HG03571 (cell line): Measurements from ENCODE around the gene TTC33.

Experiments
- ATAC-seq: cut with Tn5 transposase; IDR thresholded peaks from one replicate; pipeline ENCODE4 v1.9.1; 2021; ENCODE audit not compliant: unreplicated experiment

TTC33 gene

DNA sequence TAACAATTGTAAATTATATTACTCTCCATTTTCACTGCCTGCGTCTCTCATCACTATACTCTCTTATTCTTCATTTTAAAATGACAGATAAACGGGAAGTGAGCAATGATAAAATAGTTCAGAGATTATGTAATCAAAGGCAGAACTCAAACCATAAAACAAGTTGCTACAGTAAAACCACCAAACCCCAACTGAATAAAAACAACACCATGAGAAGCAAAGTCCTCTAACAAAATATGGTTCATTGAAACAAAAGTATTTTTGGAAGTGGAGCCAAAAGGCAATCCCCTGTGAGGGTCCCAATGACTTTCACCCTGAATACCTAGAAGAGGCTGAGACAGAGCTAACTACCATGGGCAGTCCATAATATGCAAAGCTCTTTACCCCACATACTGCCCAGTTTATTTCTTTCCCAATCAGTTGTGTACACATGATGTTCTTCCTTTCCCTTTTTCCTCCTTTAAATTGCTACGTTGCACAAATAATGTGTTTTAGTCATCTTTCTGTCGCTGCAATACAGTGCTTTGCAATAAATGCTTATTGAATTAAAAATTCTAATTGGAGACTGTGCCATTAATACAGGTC lies 140.1 kb downstream of the TTC33 start:
- no peak for ATAC-seq

GRCh38 chr5:40614923-40615585 lies 140.7 kb downstream of the TTC33 start:
- ATAC-seq, result no peak

GRCh38 chr5:40614466-40614865 lies 141.3 kb downstream of the TTC33 start:
- no peak for ATAC-seq

DNA sequence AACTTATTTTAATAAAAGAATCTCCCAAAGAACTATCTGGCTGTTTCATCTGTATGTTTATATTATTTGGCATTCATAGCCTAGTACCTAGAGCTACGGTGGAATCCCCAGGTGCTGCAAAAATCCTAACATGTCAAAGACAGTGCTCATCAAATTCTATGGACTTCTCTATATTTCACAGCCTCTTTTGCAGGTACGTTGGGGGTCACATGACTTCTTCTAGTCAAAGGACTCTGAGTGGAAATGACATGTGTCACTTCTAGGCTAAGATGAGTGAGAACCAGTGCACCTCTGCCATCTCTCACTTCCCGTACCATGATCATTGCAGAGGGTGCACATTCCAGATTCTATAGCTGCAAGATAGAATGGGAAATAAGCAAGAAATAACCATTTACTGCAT lies 148.6 kb downstream of the TTC33 start:
- ATAC-seq, result no peak

- no peak for ATAC-seq
Observed at GRCh38 chr5:40606077-40606765, 149.5 kb downstream of the TTC33 start.

- no peak for ATAC-seq
Observed at GRCh38 chr5:40605295-40605958, 150.3 kb downstream of the TTC33 start.

GRCh38 chr5:40603378-40603777 lies 152.4 kb downstream of the TTC33 start:
- ATAC-seq, result no peak

DNA sequence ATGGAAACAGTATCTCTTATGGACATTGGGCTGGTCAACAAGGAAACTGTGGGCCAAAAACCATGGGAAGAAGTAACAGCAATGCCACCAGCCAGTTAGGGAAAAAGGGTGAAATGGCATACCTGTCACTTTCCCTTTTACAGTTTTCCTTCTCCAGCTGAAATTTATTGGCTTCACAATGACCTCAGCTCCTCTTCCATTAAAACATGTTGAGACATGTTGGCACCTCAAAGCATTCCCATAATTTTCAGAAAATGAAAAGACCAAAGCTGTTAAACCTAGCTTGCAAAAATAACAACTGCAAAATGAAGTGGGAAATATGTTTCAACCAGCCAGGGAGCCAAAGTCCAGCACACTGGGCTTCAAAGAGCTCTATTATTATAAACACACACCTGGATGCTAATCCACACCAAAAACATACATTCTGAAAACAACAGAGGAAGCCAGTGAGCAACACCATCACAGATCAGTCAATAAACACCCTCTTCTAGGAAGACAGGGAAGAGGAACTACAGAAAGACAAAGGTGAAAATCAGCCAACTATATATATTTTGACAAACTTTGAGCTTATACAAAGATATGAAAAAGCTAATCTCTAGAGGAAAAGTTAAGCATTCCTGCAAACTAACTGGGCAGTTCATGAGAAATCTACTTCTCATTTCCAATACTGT lies 154.4 kb downstream of the TTC33 start:
- no peak for ATAC-seq

DNA sequence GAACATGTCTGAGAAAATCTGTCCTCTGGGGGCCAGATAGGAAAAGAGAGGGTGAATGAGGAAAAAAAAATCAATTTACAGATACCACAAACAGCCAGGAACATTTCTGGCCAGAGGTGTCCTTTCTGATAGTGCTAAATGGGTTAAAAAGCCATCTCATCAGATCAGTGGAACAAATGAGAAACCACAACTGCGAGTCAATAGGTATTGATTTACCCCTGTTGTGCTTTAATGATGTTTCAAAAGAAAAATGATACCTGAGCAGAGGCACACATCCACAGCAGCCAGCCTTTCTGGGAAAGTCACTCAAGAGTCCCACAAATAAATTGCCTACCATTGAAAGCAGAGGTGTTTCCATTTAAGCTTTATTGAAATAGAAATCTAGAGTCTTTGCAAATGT lies 155.4 kb downstream of the TTC33 start:
- no peak for ATAC-seq

- no peak for ATAC-seq
Observed at GRCh38 chr5:40599676-40600075, 156.1 kb downstream of the TTC33 start.

- ATAC-seq, result no peak
Observed at GRCh38 chr5:40594811-40595210, 160.9 kb downstream of the TTC33 start.

DNA sequence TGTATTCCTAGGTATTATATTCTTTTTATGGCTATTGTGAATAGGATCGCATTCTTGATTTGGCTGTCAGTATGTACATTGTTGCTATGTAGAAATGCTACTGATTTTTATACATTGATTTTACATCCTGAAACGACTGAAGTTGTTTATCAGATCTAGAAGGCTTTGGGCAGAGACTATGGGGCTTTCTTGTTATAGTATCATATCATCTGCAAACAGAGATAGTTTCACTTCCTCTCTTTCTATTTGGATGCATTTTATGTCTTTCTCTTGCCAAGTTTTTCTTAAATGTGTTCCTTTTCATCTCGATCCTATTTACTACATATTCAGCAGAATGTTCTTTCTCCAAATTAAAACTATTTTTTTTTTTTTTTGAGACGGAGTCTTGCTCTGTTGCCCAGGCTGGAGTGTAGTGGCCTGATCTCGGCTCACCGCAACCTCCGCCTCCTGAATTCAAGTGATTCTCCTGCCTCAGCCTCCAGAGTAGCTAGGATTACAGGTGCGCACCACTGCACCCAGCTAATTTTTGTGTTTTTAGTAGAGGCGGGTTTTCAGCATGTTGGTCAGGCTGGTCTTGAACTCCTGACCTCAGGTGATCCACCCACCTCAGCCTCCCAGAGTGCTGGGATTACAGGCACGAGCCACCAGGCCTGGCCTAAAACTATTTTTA lies 163.9 kb downstream of the TTC33 start:
- peak; percentile 87 for ATAC-seq

GRCh38 chr5:40587376-40587775 lies 168.4 kb downstream of the TTC33 start:
- ATAC-seq, result no peak

DNA sequence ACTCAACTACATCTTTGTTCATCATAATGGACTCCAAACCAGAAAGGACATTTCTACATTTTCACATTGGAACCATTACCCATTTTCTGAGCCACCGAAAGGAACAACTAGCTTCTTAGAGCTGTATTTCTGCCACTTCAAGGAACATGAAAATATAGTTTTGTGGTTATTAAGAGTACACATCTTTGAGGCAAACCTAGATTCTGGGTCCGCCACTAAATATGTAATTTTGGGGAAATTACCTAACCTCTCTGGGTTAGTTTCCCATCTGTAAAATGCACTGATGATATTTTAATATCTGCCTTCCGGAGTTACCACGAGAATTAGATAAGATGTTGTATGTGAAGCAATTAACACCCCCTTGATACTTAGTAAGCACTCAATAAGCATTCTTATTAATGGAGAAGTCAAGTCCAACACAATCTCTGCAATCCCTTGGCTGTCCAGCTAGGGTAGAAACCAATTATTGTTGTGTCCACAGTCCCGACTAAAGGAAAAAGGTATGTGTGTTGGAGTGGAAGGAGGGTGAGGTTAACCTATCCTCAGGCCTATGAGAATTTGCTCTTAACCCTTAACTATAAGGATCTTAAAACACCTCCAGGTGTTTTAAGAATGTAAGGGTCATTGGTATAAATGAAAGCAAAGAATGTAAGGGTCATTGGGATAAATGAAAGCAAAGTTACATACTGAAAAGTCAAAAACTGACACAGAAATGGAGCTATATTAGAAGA lies 170.1 kb downstream of the TTC33 start:
- no peak for ATAC-seq

- no peak for ATAC-seq
Observed at GRCh38 chr5:40584054-40584453, 171.7 kb downstream of the TTC33 start.

DNA sequence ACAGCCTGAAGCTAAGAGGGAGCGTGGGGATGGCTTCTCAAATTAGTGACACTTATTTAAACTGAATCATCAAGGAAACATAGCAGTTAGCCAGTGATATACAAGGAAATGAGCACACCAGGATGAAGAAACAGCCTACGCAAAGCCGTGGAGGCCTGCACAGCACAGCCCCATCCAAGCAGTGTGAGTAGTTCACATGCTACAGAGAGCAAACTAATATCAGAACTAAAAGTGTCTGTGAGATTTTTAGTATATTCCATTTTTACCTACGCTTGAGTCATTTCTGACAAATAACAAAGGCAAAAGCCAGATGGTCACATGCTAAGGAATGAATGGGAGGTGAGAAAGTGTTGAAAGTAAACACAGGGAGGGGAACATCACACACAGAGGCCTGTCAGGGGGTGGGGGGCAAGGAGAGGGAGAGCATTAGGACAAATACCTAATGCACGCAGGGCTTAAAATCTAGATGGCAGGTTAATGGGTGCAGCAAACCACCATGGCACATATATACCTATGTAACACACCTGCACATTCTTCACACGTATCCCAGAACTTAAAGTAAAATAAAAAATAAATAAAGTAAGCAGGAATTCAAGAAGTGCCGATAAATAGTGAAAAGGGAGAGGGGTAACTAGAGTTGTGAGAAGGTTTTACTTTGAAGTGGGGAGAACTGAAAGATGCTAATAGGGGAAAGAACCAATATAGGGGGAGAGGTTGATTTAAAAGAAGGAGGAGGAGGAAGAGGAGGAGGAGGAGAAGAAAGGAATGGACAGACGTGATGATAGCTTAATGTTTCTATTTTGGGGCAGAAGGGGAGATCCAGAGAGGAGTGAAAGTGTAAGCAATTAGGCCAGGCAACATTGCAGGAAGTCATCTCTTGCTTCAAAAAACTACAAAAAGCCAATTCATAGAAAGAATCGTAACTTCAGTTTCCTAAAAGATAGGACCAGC lies 177.0 kb downstream of the TTC33 start:
- ATAC-seq, result peak; percentile 93

DNA sequence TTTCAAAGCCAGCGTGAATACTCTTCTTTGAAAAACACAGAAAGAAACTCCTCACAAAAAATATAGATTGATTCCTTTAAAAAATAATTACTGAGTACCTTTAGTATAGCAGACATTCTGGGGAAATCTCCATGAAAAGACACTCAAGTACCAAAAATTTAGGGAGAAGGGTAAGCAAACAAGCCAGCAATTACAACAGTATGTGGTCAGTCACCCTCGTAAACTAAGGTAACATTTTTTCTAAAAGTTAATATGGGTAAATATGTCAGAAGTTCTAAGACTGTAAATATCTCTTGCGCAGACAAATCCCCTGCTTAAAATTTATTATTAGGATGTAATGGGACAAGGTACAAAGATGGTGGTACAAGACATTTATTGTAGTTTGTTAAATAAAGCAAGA lies 178.0 kb downstream of the TTC33 start:
- ATAC-seq, result no peak

GRCh38 chr5:40575921-40576320 lies 179.8 kb downstream of the TTC33 start:
- ATAC-seq, result no peak

GRCh38 chr5:40575411-40575810 lies 180.3 kb downstream of the TTC33 start:
- no peak for ATAC-seq
